HG03060 (cell line): ENCODE results near the gene C19orf12.
"Not testable (repeated sequence)": the region's sequence is repeated elsewhere in the genome, so short reads cannot be mapped to it uniquely, and the experiment has no call there.

ENCODE experiments used
- ATAC-seq: cut with Tn5 transposase; IDR thresholded peaks from one replicate; pipeline ENCODE4 v1.9.1; 2021; ENCODE audit warnings: low read depth, moderate number of reproducible peaks; ENCODE audit not compliant: unreplicated experiment

Gene C19orf12

DNA sequence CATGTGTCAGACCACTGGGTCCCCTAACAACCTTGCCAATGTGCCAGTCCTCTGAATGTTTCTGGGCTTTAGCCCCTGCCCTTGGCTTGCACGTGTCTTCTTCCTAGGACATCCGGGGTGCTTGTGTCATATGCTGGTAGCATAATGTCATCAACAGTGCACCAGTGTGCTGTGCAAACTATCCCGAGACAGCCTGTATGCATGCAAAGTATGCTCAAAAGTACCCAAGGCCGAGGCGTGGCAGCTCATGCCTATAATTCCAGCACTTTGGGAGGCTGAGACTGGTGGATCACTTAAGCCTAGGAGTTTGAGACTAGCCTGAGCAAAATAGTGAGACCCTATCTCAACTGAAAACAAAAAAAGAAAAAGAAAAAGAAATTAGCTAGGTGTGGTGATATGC lies 20.8 kb upstream of the C19orf12 start:
- ATAC-seq, result no peak

DNA sequence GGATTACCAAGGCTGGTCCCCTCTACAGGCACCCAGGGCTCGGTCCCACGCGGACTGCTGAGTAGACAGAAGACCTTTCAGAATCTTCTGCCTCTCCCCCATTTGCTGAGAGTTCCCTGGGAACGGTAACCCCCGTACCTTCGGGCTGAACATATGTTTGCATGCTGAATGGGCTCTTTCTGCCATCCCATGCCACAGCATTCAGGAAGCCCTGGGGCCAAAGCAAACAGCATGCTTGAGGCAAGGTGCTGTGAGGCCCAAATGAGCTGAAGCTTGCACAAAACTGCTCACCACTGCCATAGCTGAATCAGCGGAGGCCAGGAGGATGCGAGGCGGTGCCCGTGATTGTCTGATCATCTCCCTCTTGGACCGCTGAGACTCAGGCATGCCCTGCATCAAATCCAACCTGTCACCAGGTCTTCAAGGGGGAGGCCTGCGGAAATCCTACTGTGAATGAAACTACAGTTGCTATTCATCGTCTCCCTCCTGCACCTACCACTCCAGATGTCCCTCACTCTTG lies 16.3 kb upstream of the C19orf12 start:
- ATAC-seq, result no peak

DNA sequence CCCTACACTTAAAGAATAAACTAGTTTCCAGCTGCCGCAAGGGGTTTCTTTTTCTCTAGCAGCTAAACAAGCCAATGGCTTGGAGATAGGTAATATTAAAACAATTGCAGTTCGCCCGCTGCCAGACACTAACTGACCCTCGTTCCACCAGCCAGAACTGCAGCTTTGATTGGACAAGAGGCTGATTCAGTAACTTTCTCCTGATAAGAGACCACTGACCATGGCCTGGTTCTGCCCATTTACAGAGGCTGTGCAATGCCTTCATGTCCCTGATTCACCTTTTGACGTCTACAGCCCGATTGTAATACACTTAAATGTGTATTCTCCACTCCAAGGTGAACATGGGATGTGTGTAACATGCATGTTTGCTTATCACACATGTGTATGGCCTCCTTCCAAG lies 12.8 kb upstream of the C19orf12 start:
- ATAC-seq, result no peak

DNA sequence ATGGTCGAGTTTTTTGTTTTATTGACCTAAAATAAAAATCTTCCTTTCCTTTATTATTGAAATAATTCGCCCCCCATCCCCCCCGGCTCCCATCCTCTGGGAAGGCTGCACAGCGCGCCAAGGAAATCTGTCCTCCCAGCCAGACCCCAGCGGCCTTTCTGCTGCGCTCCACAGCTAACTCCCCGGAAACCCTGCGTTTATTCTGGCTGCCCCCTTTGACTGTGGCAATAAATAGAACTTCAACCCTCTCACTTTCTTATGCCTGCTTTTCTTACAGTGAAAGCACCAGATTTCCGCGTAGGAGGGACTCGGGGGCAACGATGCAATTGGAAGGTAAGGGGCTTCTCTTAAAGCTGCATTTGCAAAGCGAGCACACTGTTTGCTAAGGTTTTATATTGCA lies 9.7 kb upstream of the C19orf12 start:
- ATAC-seq, result no peak

DNA sequence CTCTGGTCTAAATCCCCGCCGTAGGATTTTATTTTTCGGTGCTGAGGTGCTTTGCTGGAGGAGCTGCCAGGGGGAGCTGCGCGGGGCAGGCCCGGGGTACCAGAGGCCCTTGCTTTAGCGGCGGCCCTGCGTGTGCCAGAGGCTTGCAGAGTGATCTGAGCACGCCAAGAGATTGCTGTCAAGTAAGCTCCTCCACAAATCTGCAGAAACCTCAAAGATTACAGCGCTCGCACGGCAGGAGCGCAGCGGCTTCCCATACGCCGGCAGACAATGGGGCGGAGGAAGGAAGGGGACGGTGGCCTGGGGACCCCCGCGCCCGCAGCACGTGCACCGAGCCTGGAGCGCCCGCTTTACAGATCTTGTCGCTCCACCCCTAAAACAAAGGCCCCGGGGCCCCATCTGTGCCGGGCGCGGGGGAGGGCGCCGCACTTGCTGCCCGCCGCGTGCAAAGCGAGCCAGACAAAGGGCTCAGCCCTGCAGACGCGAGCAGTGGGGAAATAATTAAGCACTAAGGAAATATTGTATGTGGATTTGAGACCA lies 9.1 kb upstream of the C19orf12 start:
- ATAC-seq, result no peak

DNA sequence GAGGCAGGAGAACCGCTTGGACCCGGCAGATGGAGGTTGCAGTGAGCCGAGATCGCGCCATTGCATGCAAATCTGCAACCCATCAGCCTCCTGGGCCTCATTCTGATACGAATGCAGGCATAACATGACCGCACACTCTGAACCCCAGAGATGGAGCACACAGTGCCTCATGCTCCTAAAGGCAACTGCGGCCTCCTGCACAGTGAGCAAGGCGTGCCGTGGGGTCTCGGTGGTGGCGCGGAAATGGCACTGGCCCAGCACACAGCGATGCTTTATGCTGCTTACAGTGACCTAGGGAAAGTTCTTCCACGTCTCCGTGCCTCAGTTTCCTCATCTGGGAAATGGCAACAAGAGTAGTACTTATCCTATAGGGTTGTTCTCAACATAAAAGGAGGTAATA lies 2.0 kb upstream of the C19orf12 start:
- no peak for ATAC-seq

DNA sequence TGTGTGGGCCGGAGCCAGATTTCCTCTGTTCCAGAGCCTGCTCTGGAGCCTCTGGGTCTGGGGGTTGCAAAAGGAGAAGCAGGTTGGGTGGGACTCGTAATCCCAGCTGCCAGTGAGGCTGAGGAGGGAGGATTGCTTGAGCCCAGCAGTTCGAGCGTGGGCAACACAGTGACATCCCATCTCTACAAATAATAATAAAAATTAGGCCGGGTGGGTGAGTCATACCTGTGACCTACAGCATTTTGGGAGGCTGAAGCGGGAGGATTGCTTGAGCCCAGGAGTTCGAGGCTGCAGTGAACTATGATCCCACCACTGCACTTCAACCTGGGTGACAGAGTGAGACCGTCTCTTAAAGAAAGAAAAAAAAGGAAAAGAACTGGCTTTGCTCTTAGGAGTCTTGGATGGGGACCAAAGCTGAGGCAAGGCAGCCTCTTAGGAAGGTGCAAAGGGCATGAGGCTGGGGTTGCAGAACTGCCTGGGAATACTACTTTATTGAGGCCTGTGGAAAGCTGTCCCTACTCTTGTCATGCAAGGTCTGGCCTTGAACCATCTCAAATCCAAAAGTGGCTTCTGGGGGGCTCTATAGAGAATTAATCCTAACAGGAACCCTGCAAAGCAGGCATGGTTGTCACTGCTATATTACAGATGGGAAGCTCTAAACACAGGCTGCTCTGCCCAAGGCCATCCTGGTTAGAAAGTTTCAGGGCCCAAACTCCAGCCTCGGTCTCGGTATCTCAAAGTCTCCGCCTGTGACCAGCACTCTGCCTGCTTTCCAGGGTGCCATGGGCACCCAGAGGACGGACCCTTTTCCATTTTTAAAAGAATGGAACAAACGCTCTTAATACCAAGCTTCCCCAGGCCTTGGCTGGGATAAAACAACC lies 880 bp upstream of the C19orf12 start:
- ATAC-seq, result no peak

DNA sequence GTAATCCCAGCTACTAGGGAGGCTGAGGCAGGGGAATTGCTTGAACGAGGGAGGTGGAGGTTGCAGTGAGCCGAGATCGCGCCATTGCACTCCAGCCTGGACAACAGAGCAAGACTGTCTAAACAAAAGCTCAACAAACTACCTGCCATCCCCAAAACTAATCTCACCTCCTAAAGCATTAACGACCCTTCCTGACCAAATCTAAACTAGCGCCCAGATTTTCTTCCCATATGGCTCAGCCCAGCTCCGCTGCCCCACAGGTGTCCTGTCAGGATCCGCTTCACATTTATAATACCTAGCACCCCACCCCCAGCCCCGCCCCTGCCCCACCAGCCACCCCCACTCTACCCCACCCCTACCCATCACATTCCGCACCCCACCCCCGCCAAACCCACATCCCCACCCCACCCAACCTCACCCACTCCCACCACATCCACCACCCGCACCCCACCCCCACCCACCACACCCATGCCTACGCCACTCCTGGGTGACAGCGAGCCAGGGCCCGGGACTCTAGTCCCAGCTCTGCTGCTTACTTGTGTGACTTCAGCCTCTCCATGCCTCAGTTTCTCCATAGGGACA lies 599 bp downstream of the C19orf12 start:
- ATAC-seq, result no peak

DNA sequence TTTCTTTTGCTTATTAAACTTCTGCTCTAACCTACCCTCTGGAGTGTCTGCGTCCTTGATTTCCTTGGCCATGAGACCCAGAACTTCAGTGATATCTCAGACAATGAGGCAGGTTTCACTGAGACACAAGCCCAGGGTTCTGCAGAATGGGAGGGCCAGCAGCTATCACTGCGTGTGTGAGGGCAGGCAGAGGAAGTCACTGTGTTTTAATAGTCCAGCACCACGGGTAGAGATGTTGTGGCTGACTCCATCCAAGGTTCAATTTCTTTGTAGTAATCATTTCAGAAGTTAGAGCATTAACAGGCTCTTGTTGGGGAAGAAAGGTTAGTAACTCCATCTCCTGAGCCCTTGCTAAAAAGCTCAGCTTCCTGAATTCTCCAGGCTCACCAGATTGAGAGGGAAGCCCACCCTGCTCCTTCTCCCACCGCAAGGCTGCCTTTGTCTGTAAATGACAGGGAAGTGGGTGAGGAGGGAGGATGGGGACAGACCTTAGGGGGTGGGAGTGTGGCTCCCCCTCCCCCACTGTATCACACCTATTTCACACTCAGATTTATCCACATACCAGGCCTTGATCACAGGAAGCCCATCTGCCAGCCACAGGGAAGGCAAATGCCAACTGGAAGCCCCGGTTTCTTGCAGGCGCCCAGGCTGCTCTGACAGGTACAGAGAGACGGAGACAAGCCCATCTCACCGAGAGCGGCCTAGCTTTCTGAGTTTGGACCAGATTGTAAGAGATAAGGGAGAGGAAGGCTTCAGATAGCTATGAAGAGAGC lies 2.1 kb downstream of the C19orf12 start:
- no peak for ATAC-seq

DNA sequence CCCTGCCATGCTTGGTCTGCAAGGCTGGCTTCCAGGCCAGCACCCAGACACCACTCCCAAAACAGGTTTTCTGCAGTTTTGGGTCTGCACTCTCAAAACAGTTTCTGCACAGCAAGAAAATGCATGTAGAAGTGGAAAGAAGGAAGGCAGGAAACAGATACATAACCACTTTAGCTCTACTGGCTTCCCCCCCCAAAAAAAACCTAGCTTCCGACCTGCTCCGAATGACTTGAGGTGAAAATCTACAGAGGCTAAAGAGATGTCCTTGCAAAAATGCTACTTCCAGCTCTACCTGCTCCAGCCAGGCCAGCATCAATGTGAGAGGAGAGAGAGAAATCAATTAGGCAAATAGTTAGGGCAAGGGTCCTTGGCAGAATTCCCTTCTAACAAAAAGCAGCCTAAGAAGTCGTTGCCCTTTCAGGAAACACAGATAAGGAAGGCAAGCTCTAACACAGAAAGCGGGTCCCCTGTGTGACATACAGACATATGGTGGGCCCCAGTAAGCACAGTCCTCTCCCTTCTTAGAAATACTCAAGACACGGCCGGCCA lies 3.4 kb downstream of the C19orf12 start:
- ATAC-seq, result no peak

DNA sequence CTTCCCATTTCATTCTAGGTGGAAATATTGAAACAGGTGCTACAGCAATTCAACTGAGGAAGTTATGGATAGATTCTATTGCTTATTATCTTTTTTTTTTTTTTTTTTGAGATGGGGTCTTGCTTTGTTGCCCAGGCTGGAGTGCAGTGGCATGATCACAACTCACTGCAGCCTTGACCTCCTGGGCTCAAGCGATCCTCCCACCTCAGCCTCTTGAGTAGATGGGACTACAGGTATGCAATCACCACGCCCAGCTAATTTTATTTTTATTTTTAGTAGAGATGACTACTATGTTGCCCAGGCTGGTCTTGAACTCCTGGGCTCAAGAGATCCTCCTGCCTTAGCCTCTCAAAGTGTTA lies 5.6 kb downstream of the C19orf12 start:
- not testable (repeated sequence) for ATAC-seq

DNA sequence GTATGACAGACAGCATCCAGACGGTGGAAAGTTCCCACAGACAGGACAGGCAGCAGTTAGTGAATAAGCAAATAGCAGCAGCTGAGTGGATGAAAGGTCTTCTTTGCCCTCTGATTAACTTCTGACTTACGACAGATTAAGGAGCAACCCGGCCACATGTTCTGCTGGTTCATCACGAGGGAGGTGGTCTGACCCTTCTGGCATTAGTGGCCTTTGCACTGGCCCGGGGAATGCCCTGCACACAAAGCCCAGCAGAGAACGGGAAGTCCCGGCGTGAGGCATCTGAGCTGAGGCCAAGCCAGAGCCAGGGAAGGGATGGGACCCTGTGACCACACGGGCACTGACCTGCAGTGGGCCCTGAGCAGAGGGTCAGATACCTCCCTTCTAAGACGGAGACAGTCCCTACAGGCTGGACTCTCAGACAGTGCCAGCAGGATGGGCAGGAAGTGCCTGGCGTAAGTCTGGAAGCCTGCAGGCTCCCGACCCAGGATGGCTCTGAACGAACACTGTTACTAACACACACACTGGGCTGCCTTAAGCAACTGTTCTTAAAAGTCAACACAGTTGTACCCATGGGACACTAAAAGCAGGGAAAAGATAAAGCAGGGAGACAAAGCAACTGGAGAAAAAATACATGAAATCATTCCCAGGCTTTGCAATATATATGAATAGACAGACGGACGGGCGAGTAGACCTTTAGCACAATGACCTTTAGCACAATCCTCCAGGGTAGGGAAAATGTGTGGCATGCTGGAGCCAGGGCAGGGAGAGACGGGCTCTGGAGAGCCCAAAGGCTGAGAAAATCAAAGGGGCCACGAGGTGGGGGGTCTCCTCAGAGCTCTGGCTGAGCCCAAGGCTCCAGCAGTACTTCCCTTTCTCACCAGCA lies 6.3 kb downstream of the C19orf12 start:
- ATAC-seq, result no peak

DNA sequence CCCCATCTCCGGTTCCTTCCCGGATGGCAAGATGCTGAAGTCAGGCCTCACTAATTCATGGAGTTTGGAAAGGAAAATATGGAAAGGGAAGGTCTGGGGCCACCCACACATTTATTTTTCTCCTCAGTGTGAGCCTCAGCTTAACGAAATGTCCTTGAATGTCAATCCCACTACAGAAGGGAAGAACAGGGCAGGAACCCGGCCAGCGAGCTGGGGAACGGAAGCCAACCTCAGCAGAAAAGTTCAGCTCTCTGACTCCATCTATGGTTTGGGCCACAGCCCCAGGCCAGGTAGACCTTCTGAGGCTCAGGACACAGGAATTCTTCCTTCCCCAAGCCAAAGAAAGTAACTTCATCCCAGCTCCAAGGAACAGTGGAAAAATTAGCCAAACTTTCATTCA lies 8.4 kb downstream of the C19orf12 start:
- ATAC-seq, result no peak

DNA sequence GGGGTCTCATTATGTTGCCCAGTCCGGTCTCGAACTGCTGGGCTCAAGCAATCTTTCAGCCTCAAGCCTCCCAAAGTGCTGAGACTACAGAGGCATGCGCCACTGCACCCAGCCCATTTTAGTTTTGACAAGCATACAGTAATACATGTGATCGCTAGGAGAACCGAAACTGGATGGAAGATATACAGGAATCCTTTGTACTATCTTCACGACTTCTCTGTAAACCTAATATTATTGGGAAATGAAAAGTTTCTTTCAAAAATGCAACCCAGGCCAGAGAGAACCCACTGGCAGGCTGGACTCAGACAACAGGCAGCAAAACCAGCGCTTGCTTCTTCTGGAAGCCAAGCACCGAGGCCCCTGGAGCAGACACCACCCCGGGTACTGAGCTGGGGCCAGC lies 9.4 kb downstream of the C19orf12 start:
- no peak for ATAC-seq

DNA sequence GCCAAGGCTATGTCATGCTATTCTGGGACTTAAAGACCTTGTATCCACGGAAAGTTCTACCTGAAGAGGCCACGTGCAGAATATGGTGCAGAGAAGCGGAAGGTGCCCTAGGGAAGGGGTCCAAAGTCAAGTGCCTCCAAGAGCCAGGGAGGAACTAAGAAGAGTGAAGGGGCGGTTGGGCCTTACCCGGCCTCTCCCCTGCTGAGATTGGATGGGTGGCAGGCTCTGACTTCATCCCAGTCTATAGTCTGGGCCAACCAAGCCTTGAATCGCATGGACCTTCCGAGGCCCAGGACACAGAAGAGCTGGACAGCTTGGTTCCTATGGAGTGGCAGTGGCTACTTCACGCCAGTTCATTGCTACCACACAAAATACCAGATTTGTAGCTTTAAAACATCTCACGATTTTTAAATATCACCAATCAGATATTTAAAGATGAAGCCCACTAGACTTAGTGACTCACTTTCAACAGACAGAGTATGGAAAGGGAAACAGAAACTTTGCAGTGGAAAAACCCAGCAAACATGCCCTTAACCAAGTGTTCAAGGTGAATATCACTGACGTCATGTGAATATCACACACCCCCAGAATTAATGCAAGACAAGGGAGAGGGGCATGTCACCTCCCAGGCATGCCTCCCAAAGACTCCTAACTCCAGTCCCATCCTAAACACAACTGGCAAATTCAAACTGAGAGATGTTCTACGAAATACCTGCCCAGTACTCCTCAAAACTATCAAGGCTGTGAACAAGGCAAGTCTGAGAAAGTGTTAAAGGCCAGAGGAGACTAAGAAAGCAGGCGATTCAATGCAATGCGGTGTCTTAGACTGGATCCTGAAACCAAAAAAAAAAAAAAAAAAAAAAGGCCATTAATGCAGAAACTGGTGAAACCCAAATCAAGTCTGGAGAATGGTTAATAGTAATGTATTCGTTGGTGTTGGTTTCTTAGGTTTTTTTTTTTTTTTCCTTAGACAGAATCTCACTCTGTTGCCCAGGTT lies 10.2 kb downstream of the C19orf12 start:
- peak; percentile 65 for ATAC-seq

DNA sequence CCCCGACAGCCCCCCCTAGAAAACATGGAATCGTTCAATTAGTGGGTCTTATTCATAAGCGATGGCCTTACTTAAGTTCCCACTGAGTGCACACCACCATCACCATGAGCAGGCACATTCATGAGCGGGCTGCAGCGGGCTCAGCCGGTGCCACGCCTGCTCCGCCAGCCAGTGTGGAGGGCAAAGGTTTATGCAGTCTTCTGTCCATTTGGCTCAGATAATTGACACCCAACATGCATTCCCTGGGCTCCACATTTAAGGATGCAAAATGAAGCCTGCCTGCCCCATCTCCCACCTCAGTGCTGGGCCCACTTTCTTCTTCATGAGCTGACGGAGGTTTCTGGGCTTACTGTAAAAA lies 12.1 kb downstream of the C19orf12 start:
- ATAC-seq, result no peak

DNA sequence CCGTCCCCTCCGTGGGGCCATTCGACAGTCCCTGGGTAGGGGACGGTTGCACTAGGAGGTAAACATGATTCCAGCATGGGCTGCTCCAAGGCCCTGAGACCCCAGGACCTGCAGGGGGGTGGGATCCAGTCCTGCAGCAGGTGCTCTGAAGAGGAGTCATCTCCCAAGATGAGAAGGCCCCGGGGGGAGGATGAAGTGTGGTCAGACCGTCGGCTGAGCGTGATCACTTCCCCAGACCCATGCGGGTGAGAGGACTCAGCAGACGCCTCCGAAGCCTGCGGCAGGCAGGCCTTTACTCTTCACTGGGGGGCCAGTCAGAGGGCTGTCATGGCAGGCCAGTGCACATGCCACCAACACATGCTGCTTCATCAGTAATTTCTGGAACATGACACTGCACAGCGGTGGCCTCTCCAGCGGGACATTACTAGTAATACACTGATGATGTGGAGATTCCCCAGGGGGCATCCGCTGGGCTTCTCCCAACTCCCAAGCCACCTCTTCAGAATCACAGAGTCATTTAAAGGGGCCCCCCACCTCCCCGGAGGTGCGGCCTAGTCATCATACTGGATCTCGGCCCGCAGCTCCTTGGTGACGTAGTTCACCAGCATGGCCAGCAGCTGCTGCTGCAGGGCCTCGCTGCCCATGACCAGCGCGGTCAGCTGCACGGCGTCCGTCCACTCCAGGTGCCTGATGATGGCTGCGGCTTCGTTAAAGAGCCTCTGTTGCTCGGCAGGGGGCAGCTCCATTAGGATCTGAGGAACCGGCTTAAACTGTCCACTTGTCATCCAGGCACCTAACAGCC lies 12.7 kb downstream of the C19orf12 start:
- ATAC-seq, result no peak

DNA sequence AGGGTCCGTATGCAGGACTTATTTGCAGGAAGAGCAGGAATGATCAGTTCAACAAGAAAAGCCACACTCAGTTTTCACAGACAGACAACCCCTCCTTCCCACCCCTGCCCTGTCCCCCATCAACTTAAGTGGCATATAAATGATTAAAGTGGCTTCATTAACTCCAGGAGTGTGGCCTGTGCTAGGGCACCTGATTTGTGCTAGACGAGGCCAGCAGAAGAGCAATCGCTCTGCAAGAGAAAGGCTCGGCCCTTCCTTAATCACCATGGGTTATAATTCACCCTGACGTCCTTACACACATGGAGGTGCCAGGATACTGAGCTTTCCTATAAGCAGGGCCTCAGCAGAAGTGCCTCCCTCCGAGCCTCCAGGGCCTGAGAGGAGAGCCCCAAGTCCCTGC lies 14.6 kb downstream of the C19orf12 start:
- no peak for ATAC-seq
